ENCODE results near the gene TRPM3. TPM values are rescaled to one million over a fixed set of nuclear protein-coding genes. Genes with fewer than 3 reads are reported as not detected.
"Not testable (repeated sequence)": the region's sequence is repeated elsewhere in the genome, so short reads cannot be mapped to it uniquely, and the experiment has no call there.

The TRPM3 gene
- total RNA-seq, 1 experiment from 2014 or later, result under 0.01 TPM

- peak; percentile 49 for DNase-seq (ENCODE audit: low read depth)
Measured at GRCh38 chr9:71001780-71002386, 119.5 kb downstream of the TRPM3 start.

- peak; percentile 17 for DNase-seq (ENCODE audit: low read depth)
Measured at GRCh38 chr9:70998962-70999361, 122.5 kb downstream of the TRPM3 start.

- DNase-seq (ENCODE audit: low read depth), result no peak
Measured at GRCh38 chr9:70995511-70995910, 125.9 kb downstream of the TRPM3 start.

GRCh38 chr9:70994582-70994981, 126.8 kb downstream of the TRPM3 start:
- no peak for DNase-seq (ENCODE audit: low read depth)

- no peak for DNase-seq (ENCODE audit: low read depth)
Measured at GRCh38 chr9:70988551-70988950, 132.9 kb downstream of the TRPM3 start.

GRCh38 chr9:70987986-70988385, 133.4 kb downstream of the TRPM3 start:
- no peak for DNase-seq (ENCODE audit: low read depth)

GRCh38 chr9:70986984-70987383, 134.4 kb downstream of the TRPM3 start:
- no peak for DNase-seq (ENCODE audit: low read depth)

GRCh38 chr9:70983723-70984295, 137.6 kb downstream of the TRPM3 start:
- no peak for DNase-seq (ENCODE audit: low read depth)

- no peak for DNase-seq (ENCODE audit: low read depth)
Measured at GRCh38 chr9:70981312-70981711, 140.1 kb downstream of the TRPM3 start.

- DNase-seq (ENCODE audit: low read depth), result no peak
Measured at GRCh38 chr9:70979966-70980365, 141.5 kb downstream of the TRPM3 start.

GRCh38 chr9:70978085-70978484, 143.3 kb downstream of the TRPM3 start:
- DNase-seq (ENCODE audit: low read depth), result no peak

- no peak for DNase-seq (ENCODE audit: low read depth)
Measured at GRCh38 chr9:70975821-70976220, 145.6 kb downstream of the TRPM3 start.

- no peak for DNase-seq (ENCODE audit: low read depth)
Measured at GRCh38 chr9:70971723-70972122, 149.7 kb downstream of the TRPM3 start.

GRCh38 chr9:70966380-70966779, 155.0 kb downstream of the TRPM3 start:
- DNase-seq (ENCODE audit: low read depth), result not testable (repeated sequence)

- no peak for DNase-seq (ENCODE audit: low read depth)
Measured at GRCh38 chr9:70964861-70965260, 156.6 kb downstream of the TRPM3 start.

GRCh38 chr9:70963554-70963953, 157.9 kb downstream of the TRPM3 start:
- no peak for DNase-seq (ENCODE audit: low read depth)

- DNase-seq (ENCODE audit: low read depth), result peak; percentile 6
Measured at GRCh38 chr9:70962761-70963440, 158.5 kb downstream of the TRPM3 start.

- no peak for DNase-seq (ENCODE audit: low read depth)
Measured at GRCh38 chr9:70959366-70959765, 162.1 kb downstream of the TRPM3 start.

- DNase-seq (ENCODE audit: low read depth), result peak; percentile 9
Measured at GRCh38 chr9:70954596-70955143, 166.8 kb downstream of the TRPM3 start.

GRCh38 chr9:70954126-70954525, 167.3 kb downstream of the TRPM3 start:
- peak; percentile 87 for DNase-seq (ENCODE audit: low read depth)

- no peak for DNase-seq (ENCODE audit: low read depth)
Measured at GRCh38 chr9:70951749-70952727, 169.4 kb downstream of the TRPM3 start.

- no peak for DNase-seq (ENCODE audit: low read depth)
Measured at GRCh38 chr9:70950270-70950669, 171.2 kb downstream of the TRPM3 start.

Measured in Daoy (cell line).